HG03520 (cell line): ENCODE measurements around the gene KATNBL1.
"Not testable (repeated sequence)": the region's sequence is repeated elsewhere in the genome, so short reads cannot be mapped to it uniquely, and the experiment has no call there.

Experiments used
- ATAC-seq: cut with Tn5 transposase; IDR thresholded peaks from one replicate; pipeline ENCODE4 v1.9.1; 2021; ENCODE audit warnings: mild to moderate bottlenecking, moderate library complexity; ENCODE audit not compliant: unreplicated experiment

The KATNBL1 gene

GRCh38 chr15:34203936-34204335, 6.0 kb downstream of the KATNBL1 start:
- ATAC-seq = no peak

DNA sequence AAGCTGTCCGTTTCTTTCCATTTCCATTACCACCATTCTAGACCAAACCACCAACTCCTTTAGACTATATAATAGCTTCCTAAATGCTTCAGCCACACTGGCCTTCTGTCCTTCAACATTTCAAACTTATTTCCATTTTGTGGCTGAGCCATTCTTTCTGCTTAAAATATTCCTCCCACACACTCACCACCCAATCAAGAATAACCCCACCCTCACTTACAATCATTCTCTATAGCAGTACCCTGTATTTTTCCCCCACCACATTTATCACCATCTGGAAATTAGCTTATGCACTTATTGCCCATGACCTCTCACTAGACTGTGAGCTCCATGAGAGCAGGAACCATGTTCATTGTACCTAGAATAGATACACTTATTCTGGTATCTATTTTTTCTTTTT, 6.6 kb downstream of the KATNBL1 start:
- no peak for ATAC-seq

DNA sequence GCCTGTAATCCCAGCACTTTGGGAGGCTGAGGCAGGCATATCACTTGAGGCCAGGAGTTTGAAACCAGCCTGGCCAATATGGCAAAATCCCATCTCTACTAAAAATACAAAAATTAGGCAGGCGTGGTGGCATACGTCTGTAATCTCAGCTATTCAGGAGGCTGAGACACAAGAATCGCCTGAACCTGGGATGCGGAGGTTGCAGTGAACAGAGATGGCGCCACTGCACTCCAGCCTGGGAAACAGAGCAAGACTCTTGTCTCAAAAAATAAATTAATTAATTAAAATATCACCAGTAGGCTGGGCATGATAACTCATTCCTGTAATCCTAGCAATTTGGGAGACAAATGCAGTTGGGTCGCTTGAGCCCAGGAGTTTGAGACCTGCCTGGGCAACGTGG, 16.6 kb downstream of the KATNBL1 start:
- ATAC-seq = not testable (repeated sequence)

DNA sequence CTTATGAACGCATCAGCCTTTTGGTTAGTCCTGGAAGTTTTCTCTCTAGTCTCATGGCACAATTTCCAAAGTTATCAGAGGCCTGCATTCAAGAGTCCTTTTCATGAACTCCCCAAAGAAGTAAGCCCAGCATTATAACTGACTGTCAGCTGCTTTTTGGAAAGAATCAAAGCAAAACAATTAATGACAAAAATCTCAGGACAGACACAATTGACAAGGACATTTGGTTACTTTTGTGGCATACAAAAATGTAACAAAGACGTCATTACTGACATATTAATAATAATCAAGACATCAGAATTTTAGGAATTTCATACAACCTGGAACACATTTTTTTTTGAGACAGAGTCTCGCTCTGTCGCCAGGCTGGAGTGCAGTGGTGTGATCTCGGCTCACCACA, 21.2 kb downstream of the KATNBL1 start:
- no peak for ATAC-seq

DNA sequence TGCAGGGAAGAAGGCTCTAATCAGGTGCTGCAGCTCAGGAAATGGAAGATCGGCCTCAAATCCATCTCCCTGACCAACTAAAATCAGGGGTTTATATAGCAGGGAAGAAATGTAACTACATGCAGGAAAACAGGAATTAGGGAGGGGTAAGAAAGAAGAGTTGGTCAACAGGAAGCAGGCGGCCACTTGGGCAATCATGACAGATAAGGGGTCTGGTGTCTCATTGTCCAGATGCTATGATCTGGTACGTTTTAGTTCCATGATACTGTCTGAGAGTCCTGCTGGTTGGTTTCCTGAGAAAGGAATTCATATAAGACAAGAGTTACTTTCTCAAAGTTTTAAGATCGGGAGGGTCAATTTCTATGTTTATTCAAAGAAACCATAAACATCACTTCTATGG, 24.2 kb downstream of the KATNBL1 start:
- no peak for ATAC-seq

DNA sequence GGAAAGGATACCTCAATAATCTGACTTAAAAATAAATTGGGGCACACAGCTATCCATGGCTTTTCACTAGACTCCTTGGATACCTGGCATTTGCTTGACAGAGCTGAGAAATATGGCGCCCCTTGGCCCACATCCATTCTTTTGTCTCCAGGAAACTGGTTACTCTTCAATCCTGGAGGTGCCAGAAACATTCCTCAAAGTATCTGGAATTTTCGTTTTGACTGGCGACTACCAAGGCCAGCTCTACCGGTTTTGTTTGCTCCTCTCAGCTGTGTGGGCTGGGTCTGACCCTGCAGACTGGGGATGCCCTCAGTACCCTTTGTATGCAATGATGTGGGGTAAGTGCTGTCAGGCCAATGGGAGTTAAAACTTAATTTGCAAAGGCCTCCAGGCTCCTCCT, 27.0 kb downstream of the KATNBL1 start:
- no peak for ATAC-seq

GRCh38 chr15:34179234-34179633, 30.7 kb downstream of the KATNBL1 start:
- ATAC-seq = no peak

- not testable (repeated sequence) for ATAC-seq
Observed at GRCh38 chr15:34165987-34166573, 43.8 kb downstream of the KATNBL1 start.

- ATAC-seq = no peak
Observed at GRCh38 chr15:34161329-34161963, 48.5 kb downstream of the KATNBL1 start.

- ATAC-seq = no peak
Observed at GRCh38 chr15:34160735-34161134, 49.2 kb downstream of the KATNBL1 start.

- ATAC-seq = no peak
Observed at GRCh38 chr15:34158355-34158754, 51.5 kb downstream of the KATNBL1 start.

DNA sequence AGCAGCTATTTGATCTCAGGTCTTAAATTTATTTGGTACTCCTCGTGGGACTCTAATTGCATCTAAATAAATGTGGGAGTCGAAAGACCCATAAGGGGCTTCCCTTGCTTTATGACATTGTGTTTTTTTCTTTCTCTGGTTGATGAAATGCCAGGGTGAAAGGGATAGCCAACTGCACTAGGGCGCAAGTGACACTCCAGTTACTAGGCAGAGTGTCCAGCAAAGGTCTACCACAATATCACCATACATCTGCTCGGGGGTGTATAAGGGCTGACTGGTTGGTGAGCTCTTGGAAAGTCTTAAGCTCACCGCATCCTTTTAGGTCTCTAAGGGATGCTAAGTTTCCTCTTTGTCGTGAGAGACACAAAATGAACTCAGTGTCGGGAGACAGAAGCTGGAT, 54.0 kb downstream of the KATNBL1 start:
- no peak for ATAC-seq

- ATAC-seq = no peak
Observed at GRCh38 chr15:34154725-34155204, 55.1 kb downstream of the KATNBL1 start.

GRCh38 chr15:34147371-34148140, 62.3 kb downstream of the KATNBL1 start:
- ATAC-seq = no peak

GRCh38 chr15:34133511-34133910, 76.4 kb downstream of the KATNBL1 start:
- no peak for ATAC-seq

DNA sequence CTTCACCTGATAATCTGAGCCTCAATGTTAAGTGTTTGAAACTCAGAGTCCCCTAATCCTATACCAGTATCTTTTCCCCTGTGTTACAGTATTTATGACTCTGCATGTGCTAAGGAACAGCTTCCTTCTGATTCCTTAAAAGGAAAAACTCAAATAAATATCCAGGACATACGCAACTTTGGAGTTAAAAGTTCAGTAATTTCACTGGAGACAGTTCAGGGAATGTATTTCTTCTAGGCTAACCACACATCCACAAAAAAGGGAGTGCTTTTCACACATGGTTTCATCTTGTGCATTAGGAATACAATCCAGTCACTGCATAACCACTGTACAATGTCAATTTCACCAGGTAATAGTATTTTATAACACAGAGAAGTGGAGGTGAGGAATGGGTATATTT, 77.0 kb downstream of the KATNBL1 start:
- ATAC-seq = no peak

DNA sequence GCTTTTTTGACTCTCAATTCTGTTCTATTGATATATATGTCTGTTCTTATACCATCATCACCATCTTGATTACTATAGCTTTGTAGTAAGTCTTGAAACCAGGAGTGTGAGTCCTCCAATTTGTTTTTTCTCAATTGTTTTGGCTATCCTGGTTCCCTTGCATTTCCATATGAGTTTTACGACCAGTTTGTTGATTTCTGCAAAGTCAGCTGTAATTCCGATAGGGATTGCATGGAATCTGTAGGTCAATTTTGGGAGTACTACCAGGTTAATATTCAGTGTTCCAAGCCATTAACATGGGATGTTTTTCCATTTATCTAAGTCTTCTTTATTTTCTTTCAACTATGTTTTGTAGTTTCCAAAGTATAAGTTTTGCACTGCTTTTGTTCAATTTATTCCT, 81.0 kb downstream of the KATNBL1 start:
- ATAC-seq = no peak

DNA sequence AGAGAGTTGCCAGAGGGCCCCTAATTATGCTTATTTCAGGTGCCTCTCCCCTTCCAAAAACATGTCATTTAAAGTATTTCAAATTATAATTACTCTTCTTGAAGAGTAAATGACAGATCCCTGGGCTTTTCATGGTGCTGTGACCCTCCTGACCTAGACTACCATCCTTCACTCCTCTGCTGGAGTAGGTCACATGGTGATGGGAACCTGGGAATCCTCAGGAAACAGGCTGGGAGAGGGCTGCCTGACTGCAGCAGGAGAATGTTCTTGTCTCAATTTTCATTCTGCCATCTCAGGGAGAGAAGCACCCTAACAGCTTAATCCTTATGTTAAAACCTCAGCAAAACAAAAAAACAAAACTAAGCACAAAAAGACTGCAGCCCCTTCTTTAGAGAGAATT, 83.4 kb downstream of the KATNBL1 start:
- no peak for ATAC-seq

GRCh38 chr15:34125945-34126344, 84.0 kb downstream of the KATNBL1 start:
- ATAC-seq = no peak

DNA sequence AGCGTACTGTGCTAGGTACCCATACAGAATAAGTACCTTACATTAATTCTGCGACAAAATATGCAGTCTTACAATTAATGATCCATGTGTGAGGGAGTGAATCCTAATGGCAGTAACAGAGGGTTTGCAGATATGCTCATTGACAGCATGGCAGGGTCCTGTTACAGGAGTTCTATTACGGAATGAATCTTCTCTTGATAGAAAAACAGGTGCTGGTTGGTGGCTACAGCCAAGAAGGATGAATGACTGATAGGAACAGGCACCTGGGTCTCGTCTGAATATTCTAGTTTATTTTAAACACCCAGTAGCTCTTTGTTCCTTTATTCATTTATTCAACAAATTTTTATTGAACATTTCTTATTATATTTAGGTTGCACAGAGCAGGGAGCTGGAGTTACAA, 85.2 kb downstream of the KATNBL1 start:
- ATAC-seq = no peak

- peak; percentile 72 for ATAC-seq
Observed at GRCh38 chr15:34122771-34123183, 87.1 kb downstream of the KATNBL1 start.

DNA sequence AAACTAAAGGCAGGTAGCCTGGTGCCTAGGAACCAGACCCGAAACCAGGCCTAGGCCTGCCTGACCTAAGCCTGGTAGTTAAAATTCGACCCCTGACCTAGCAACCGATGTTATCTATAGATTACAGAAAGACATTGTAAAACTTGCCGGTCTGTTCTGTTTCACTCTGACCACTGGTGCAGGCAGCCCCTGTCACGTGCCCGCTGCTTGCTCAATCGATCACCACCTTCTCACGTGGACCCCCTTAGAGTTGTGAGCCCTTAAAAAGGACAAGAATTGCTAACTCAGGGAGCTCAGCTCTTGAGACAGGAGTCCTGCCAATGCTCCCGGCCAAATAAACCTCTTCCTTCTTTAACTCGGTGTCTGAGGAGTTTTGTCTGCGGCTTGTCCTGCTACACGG, 88.1 kb downstream of the KATNBL1 start:
- not testable (repeated sequence) for ATAC-seq
